Muscle layer of colon (tissue), 2 donors: Measurements from ENCODE around the gene OR1J1.

Source experiments
- H3K27ac ChIP-seq: one replicate; pipeline ENCODE4 v1.7.0; 2013; ENCODE audit warnings: low read depth, mild to moderate bottlenecking, low read length, moderate library complexity
- H3K27me3 ChIP-seq, 2 donors: one replicate each; pipeline ENCODE4 v1.7.0; 2013; ENCODE audit warnings: low read length in 2 of 2, mild to moderate bottlenecking in 2 of 2; ENCODE audit not compliant: insufficient read depth in 2 of 2, control insufficient read depth in 1 of 2
- H3K36me3 ChIP-seq: one replicate; pipeline ENCODE4 v1.7.0; 2013; ENCODE audit warnings: mild to moderate bottlenecking, low read length; ENCODE audit not compliant: insufficient read depth
- H3K4me1 ChIP-seq: one replicate; pipeline ENCODE4 v1.7.0; 2013; ENCODE audit warnings: mild to moderate bottlenecking, low read length; ENCODE audit not compliant: insufficient read depth
- H3K4me3 ChIP-seq, 2 donors: one replicate each; pipeline ENCODE4 v1.7.0; 2013; ENCODE audit warnings: low read length in 2 of 2, low read depth in 1 of 2, mild to moderate bottlenecking in 1 of 2, moderate library complexity in 1 of 2
- H3K9ac ChIP-seq: one replicate; pipeline ENCODE4 v1.7.0; 2013; ENCODE audit warnings: low read length
- H3K9me3 ChIP-seq: one replicate; pipeline ENCODE4 v1.7.0; 2013; ENCODE audit warnings: mild to moderate bottlenecking, low read length
- donor health status: abdominal sarcoma.
- donor health status: Adenocarcinoma of cecum.

The OR1J1 gene

GRCh38 chr9:122444041-122444733 is 33.5 kb downstream of the OR1J1 start:
- Histone ChIP-seq H3K27ac (no peak overlapping the region), H3K4me3 (no peak overlapping the region), H3K9me3 (no peaks in the 10 kb centered on the region), H3K36me3 (no peaks in the 10 kb centered on the region), H3K9ac (no peak overlapping the region), H3K4me1 (peaks cover 5% of the 10 kb centered on the region), H3K27me3 (no peaks in the 10 kb centered on the region)

GRCh38 chr9:122442568-122442967 is 35.2 kb downstream of the OR1J1 start:
- Histone ChIP-seq H3K4me1 (peaks cover 5% of the 10 kb centered on the region), H3K36me3 (no peaks in the 10 kb centered on the region), H3K9ac (no peak overlapping the region), H3K27ac (no peak overlapping the region), H3K27me3 (no peaks in the 10 kb centered on the region), H3K4me3 (no peak overlapping the region), H3K9me3 (no peaks in the 10 kb centered on the region)
